ENCODE measurements around the gene STARD8. TPM values are rescaled to one million over a fixed set of nuclear protein-coding genes. Genes with fewer than 3 reads are reported as not detected.
A peak's percentile ranks its signal among the peaks of the same experiment; 100 is the strongest.

Gene STARD8
- total and polyA plus RNA-seq, 3 donors from 2014 or later = 2.3 to 4.0 (median 3.1) TPM

DNA sequence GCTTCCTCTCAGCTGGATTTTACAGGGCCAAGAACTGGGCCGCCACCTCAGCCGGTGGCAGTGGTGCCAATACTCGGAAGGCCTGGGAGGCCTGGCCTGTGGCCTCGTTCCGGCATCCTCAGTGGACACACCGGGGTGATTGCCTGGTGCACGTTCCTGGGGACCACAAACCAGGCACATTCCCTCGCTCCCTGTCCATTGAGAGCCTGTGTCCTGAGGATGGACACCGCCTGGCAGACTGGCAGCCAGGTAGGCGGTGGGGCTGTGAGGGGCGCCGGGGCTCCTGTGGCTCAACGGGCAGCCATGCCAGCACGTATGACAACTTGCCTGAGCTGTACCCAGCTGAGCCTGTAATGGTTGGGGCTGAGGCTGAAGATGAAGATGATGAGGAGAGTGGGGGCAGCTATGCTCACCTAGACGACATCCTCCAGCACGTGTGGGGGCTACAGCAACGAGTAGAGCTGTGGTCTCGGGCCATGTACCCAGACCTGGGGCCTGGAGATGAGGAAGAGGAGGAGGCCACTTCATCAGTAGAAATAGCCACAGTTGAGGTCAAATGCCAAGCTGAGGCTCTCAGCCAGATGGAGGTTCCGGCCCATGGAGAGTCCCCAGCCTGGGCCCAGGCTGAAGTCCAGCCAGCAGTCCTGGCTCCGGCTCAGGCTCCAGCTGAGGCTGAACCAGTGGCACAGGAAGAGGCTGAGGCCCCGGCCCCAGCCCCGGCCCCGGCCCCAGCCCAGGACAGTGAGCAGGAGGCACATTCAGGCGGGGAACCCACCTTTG is 70.4 kb downstream of the STARD8 start:
- Histone ChIP-seq H3K27me3 (no peaks in the 10 kb centered on the region), H3K27ac (no peak overlapping the region), H3K36me3 (ENCODE audit: low read depth, missing control alignments) (no peaks in the 10 kb centered on the region), H3K4me1 (no peaks in the 10 kb centered on the region), H3K4me3 (no peak overlapping the region), H3K9me3 (no peaks in the 10 kb centered on the region)
- no peak for DNase-seq
- intact Hi-C loops (cut with DNase I; ENCODE audit: low total_unique reads) = no loop called here
- WGBS, 2 donors = 95% methylated on average over 19 of the region's 24 CpGs; no CpG with 5 or more reads in 1 of the 2 donors
- TF ChIP-seq POLR2A (IDR thresholded peaks at IDR 0.05) = no peak
- TF ChIP-seq, protein P1, sequence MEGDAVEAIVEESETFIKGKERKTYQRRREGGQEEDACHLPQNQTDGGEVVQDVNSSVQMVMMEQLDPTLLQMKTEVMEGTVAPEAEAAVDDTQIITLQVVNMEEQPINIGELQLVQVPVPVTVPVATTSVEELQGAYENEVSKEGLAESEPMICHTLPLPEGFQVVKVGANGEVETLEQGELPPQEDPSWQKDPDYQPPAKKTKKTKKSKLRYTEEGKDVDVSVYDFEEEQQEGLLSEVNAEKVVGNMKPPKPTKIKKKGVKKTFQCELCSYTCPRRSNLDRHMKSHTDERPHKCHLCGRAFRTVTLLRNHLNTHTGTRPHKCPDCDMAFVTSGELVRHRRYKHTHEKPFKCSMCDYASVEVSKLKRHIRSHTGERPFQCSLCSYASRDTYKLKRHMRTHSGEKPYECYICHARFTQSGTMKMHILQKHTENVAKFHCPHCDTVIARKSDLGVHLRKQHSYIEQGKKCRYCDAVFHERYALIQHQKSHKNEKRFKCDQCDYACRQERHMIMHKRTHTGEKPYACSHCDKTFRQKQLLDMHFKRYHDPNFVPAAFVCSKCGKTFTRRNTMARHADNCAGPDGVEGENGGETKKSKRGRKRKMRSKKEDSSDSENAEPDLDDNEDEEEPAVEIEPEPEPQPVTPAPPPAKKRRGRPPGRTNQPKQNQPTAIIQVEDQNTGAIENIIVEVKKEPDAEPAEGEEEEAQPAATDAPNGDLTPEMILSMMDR (IDR thresholded peaks at IDR 0.05) = no peak

DNA sequence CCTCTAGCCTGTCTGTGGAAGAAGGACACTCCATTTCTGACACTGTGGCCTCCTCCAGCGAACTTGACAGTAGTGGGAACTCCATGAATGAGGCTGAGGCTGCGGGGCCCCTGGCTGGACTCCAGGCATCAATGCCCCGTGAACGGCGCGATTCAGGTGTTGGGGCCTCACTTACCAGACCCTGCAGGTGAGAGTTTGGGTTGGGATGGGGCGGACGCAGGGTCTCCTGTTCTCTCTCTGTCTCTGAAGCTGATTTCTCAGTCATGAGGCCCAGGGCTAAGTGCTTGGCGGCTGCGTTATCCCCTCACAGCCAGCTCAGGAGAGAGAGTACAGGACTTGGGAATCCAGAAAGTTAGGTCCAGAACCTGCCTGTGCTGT is 71.0 kb downstream of the STARD8 start:
- intact Hi-C loops (cut with DNase I; ENCODE audit: low total_unique reads) = no loop called here
- Histone ChIP-seq H3K4me1 (no peaks in the 10 kb centered on the region), H3K4me3 (no peak overlapping the region), H3K9me3 (no peaks in the 10 kb centered on the region), H3K27ac (no peak overlapping the region), H3K27me3 (no peaks in the 10 kb centered on the region), H3K36me3 (ENCODE audit: low read depth, missing control alignments) (no peaks in the 10 kb centered on the region)
- WGBS, 2 donors = 99% methylated on average over 9 of the region's 10 CpGs; no CpG with 5 or more reads in 1 of the 2 donors
- no peak for DNase-seq
- TF ChIP-seq, protein P1 (IDR thresholded peaks at IDR 0.05) = no peak
- no peak for TF ChIP-seq POLR2A (IDR thresholded peaks at IDR 0.05)

DNA sequence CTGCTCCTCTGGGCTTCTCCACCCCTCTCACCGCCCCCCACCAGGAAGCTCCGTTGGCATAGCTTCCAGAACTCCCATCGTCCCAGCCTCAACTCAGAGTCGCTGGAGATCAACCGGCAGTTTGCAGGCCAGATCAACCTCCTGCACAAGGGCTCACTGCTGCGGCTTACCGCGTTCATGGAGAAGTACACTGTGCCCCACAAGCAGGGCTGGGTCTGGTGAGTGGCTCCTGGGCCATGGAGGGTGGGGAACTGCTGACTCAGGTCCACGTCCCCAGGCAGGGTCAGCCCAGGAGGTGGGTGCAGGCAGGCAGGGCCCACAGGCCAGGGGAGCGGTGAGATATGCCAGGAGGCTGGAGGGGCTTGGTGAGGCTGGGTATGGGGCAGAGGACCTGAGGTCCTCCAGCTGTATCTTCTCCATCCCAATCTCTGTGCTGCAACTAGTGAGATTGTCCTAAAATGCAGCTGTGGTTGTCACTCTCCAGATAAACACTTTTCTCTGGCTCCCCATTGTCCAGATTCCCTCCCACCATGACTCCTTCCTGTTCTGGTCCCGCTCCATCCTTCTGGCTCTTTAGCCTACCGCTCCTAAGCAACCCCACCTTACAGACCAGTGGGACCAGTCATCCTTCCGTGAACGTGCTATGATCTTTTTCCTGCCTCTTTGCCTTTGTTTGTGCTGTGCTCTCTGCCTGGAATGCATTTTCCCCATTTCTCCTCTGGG is 71.9 kb downstream of the STARD8 start:
- WGBS, 2 donors = 86 to 93% methylated on average over 3 to 10 of the region's 14 CpGs
- no peaks in the 10 kb centered on the region for H3K9me3 ChIP-seq
- intact Hi-C loops (cut with DNase I; ENCODE audit: low total_unique reads) = no loop called here
- no peak overlapping the region for H3K4me3 ChIP-seq
- H3K4me1 ChIP-seq = no peaks in the 10 kb centered on the region
- H3K27ac ChIP-seq = no peak overlapping the region
- TF ChIP-seq POLR2A (IDR thresholded peaks at IDR 0.05) = no peak
- TF ChIP-seq, protein P1 (IDR thresholded peaks at IDR 0.05) = no peak
- no peak for DNase-seq
- no peaks in the 10 kb centered on the region for H3K27me3 ChIP-seq
- no peaks in the 10 kb centered on the region for H3K36me3 ChIP-seq (ENCODE audit: low read depth, missing control alignments)

DNA sequence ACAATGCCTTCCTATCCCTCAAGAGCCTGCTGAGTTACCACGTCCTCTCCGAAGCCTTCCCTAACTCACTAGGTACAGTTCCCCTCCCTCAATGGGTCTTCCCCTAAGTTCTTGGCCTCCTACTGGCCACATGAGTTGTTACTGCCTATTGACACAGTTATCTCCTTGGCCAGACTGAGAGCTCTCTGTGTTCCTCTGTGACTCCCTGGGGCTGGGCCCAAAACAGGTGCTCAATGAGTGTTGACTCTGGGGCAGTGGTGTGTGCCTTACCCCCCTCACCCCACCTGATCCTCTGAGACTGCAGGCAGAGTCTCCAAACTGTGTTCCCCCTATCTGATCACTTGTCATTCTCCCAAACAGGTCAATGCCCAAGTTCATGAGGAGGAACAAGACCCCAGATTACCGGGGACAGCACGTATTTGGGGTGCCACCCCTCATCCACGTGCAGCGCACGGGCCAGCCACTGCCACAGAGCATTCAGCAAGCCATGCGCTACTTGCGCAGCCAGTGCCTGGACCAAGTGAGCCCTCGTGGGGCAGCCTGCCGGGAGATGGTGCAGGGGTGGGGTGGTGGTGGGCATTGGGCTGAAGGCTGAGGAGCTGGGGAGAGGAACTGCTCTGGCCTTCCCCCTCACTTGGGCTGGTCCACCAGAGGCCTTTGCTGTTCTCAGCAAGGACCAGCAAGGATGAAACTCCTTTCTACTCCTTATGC is 72.6 kb downstream of the STARD8 start:
- no peaks in the 10 kb centered on the region for H3K27me3 ChIP-seq
- intact Hi-C loops (cut with DNase I; ENCODE audit: low total_unique reads) = no loop called here
- H3K27ac ChIP-seq = no peak overlapping the region
- no peaks in the 10 kb centered on the region for H3K9me3 ChIP-seq
- TF ChIP-seq POLR2A (IDR thresholded peaks at IDR 0.05) = no peak
- TF ChIP-seq, protein P1 (IDR thresholded peaks at IDR 0.05) = peak in 1 of 3 experiments; percentile 11
- no peak overlapping the region for H3K4me3 ChIP-seq
- 58 to 86% methylated on average over 2 to 11 of the region's 11 CpGs for WGBS, 2 donors
- no peak for DNase-seq
- no peaks in the 10 kb centered on the region for H3K36me3 ChIP-seq (ENCODE audit: low read depth, missing control alignments)
- no peaks in the 10 kb centered on the region for H3K4me1 ChIP-seq

Data from testis (tissue), 3 donors.